Activated CD8-positive, alpha-beta T cell treated with anti-CD3 and anti-CD28 coated beads, Interleukin-2, amount 10 ng/mL, durations not matched to agents 7 days and 5 days (primary cell): ENCODE measurements around the gene SLC25A22. TPM values are rescaled to one million over a fixed set of nuclear protein-coding genes. Genes with fewer than 3 reads are reported as not detected.
A peak's percentile ranks its signal among the peaks of the same experiment; 100 is the strongest.

Experiments
- ATAC-seq: fragments of 150-1000 bp; cut with Tn5 transposase; one replicate; pipeline ENCODE4 v1.10.0; 2021; ENCODE audit warnings: moderate library complexity
- CTCF ChIA-PET: fragments of 350-600 bp; sonication (Branson Sonifier 250); formaldehyde crosslinking; loops from one replicate; lab custom pipeline; 2021; ENCODE audit warnings: antibody characterized with exemption; lab: Charles Lee
- POLR2A ChIA-PET: fragments of 350-600 bp; sonication (Branson Sonifier 250); formaldehyde crosslinking; loops from one replicate; lab custom pipeline; 2021; ENCODE audit warnings: antibody characterized with exemption; lab: Charles Lee
- DNase-seq: peaks from one replicate; pipeline ENCODE4 v3.0.0-alpha.2; 2020
- H3K27ac Mint-ChIP-seq: one replicate; pipeline ENCODE4 v1.8.0; 2021; ENCODE audit warnings: mild to moderate bottlenecking, mixed read lengths
- H3K27me3 Mint-ChIP-seq: one replicate; pipeline ENCODE4 v1.8.0; 2021; ENCODE audit warnings: low read depth, mixed read lengths
- H3K36me3 Mint-ChIP-seq: one replicate; pipeline ENCODE4 v1.8.0; 2021; ENCODE audit warnings: low read depth, mixed read lengths
- H3K4me1 Mint-ChIP-seq: one replicate; pipeline ENCODE4 v1.8.0; 2021; ENCODE audit warnings: low read depth, mixed read lengths
- H3K4me3 Mint-ChIP-seq: one replicate; pipeline ENCODE4 v1.8.0; 2021; ENCODE audit warnings: mild to moderate bottlenecking, mixed read lengths
- H3K9me3 Mint-ChIP-seq: one replicate; pipeline ENCODE4 v1.8.0; 2022; ENCODE audit warnings: mixed read lengths; ENCODE audit not compliant: insufficient read depth
- total RNA-seq, 2 experiments: library from RNA; stranded (reverse); gene quantifications; one replicate each; pipeline ENCODE4 v1.2.3, GENCODE V29; 2021

Gene SLC25A22
- total RNA-seq, 2 experiments from 2014 or later = 51.2 to 56.4 TPM

DNA sequence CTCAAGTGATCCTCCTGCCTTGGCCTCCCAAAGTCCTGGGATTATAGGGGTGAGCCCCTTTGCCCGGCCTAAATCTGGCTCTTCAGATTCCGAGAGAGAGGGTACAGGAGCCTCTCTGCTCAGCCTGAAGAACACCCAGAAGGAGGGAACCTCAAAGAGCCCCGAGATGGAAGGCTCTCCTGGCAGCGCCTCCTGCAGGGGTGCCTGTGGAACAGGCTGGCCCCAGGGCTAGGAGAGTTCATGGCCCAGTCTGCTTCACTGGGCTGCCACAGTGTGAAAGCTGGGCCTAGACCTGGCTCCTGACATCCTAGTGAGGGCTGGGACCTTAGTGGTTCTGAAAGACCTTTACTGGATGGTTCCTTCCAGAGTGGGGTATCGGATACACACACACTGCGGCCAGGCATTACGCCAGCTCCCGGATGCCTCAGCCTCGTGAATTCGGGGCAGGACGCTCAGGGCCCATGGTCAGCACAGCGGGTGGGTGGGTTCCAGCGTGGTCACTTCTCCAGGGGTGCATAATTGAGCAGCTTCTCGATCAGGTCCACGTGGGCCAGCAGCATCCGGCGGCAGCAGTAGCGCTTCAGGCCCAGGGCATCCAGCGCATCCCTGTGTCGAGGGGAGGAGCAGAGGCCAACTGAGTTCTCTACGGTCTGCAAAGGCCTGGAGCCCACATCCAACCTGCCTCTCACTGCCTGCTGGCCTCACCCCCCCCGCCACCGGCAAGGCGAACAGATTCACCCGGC is 42.0 kb upstream of the SLC25A22 start:
- DNase-seq = no peak
- no peak overlapping the region for H3K27ac Mint-ChIP-seq
- CTCF ChIA-PET = interaction anchor here (2.1 kb wide), 1 partner anchor 8 kb away, joined by 8 read pairs; the partner anchor contains the start of gene CD151
- H3K4me1 Mint-ChIP-seq = peaks cover 31% of the 10 kb centered on the region
- peak overlapping the region; percentile 88 for H3K4me3 Mint-ChIP-seq
- H3K9me3 Mint-ChIP-seq = no peaks in the 10 kb centered on the region
- ATAC-seq = no peak
- POLR2A ChIA-PET = interaction anchor here (0.7 to 1.3 kb wide), 2 partner anchors 9 to 21 kb away, joined by 3 to 4 read pairs; partner anchors contain the start of gene PNPLA2
- H3K36me3 Mint-ChIP-seq = peaks cover 14% of the 10 kb centered on the region
- no peaks in the 10 kb centered on the region for H3K27me3 Mint-ChIP-seq

- ChIA-PET POLR2A (no interaction called here), CTCF (no interaction called here)
- no peak overlapping the region for H3K4me3 Mint-ChIP-seq
- H3K27me3 Mint-ChIP-seq = no peaks in the 10 kb centered on the region
- ATAC-seq (no peak), DNase-seq (no peak)
- H3K4me1 Mint-ChIP-seq = peaks cover 33% of the 10 kb centered on the region
- peaks cover 14% of the 10 kb centered on the region for H3K36me3 Mint-ChIP-seq
- no peak overlapping the region for H3K27ac Mint-ChIP-seq
- no peaks in the 10 kb centered on the region for H3K9me3 Mint-ChIP-seq
Observed at GRCh38 chr11:839280-839623, 41.2 kb upstream of the SLC25A22 start.

DNA sequence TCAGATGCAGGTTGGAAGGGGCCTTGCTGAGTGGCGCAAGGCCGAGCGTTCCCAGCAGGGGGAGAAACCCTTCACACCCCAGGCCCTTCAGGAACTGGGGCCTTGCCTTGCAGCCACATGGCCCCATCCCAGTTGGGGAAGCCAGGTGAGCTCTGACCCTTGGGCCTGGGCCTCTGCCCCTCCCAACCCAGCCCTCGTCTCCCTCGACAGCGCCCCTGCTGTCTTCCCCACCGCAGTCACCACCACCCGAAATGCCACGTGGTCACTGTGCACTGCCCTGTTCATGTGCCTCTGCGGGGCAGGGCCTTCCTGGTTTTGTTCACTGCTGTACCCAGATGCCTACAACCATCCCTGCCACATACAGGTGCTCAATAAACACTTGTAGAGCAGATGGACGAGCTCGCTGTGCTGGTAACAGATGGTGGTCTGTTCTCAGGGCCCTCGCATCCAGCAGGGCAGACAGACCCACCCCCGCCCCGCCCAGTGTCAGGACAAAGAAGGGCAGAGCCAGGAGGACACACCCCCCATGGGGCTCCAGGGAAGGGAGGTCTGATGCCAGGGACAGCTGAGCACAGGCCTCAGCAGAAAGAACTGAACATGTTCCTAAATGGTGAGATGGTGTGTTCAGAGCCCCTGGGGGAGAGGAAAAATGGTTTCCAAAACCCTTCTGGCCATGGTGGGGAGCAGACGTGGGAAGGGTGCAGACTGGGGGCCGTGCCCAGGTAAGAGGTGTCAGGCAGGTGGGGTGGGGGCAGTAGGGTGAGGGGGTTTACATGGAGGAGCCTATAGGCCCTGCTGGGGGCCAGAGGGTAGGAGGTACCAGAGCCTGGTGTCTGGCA is 40.6 kb upstream of the SLC25A22 start:
- no peaks in the 10 kb centered on the region for H3K27me3 Mint-ChIP-seq
- ATAC-seq (no peak), DNase-seq (no peak)
- CTCF ChIA-PET = no interaction called here
- H3K9me3 Mint-ChIP-seq = no peaks in the 10 kb centered on the region
- H3K27ac Mint-ChIP-seq = no peak overlapping the region
- H3K4me3 Mint-ChIP-seq = no peak overlapping the region
- H3K36me3 Mint-ChIP-seq = peaks cover 14% of the 10 kb centered on the region
- POLR2A ChIA-PET = no interaction called here
- peaks cover 34% of the 10 kb centered on the region for H3K4me1 Mint-ChIP-seq

- ChIA-PET CTCF (no interaction called here), POLR2A (no interaction called here)
- H3K4me1 Mint-ChIP-seq = peaks cover 32% of the 10 kb centered on the region
- no peak for DNase-seq
- no peak overlapping the region for H3K27ac Mint-ChIP-seq
- H3K36me3 Mint-ChIP-seq = peaks cover 14% of the 10 kb centered on the region
- H3K9me3 Mint-ChIP-seq = no peaks in the 10 kb centered on the region
- no peaks in the 10 kb centered on the region for H3K27me3 Mint-ChIP-seq
- H3K4me3 Mint-ChIP-seq = no peak overlapping the region
- no peak for ATAC-seq
Observed at GRCh38 chr11:837990-838307, 39.9 kb upstream of the SLC25A22 start.

- Mint-ChIP-seq H3K27ac (no peak overlapping the region), H3K27me3 (peaks cover under 1% of the 10 kb centered on the region), H3K4me3 (no peak overlapping the region), H3K4me1 (peaks cover 32% of the 10 kb centered on the region), H3K9me3 (no peaks in the 10 kb centered on the region), H3K36me3 (peaks cover 14% of the 10 kb centered on the region)
- ATAC-seq (no peak), DNase-seq (no peak)
- ChIA-PET POLR2A (interaction anchor here (0.6 kb wide), 1 partner anchor 866 kb away, joined by 3 read pairs; no protein-coding TSS in a partner anchor), CTCF (no interaction called here)
Observed at GRCh38 chr11:837189-837989, 39.3 kb upstream of the SLC25A22 start.

GRCh38 chr11:836700-837099 is 38.6 kb upstream of the SLC25A22 start:
- ATAC-seq = no peak
- CTCF ChIA-PET = no interaction called here
- Mint-ChIP-seq H3K36me3 (peaks cover 14% of the 10 kb centered on the region), H3K27me3 (peaks cover 8% of the 10 kb centered on the region), H3K27ac (no peak overlapping the region), H3K4me1 (peaks cover 34% of the 10 kb centered on the region), H3K9me3 (no peaks in the 10 kb centered on the region), H3K4me3 (no peak overlapping the region)
- no peak for DNase-seq
- POLR2A ChIA-PET = interaction anchor here (0.6 kb wide), 1 partner anchor 867 kb away, joined by 3 read pairs; no protein-coding TSS in a partner anchor

DNA sequence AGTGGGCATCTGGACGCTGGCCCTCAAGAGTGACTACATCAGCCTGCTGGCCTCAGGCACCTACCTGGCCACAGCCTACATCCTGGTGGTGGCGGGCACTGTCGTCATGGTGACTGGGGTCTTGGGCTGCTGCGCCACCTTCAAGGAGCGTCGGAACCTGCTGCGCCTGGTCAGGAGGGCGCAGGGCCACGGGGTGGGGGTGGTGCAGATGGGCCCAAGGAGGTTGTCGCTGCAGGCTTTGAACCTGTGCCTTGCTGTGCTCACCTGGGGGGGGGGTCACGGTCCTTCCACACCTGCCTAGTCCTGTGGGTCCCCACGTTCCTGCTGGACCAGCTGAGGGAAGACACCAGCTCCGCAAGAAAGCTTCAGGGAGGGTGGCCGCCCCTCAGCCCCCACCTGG is 38.2 kb upstream of the SLC25A22 start:
- H3K9me3 Mint-ChIP-seq = no peaks in the 10 kb centered on the region
- CTCF ChIA-PET = no interaction called here
- POLR2A ChIA-PET = no interaction called here

GRCh38 chr11:834371-835316 is 36.6 kb upstream of the SLC25A22 start:
- ATAC-seq (no peak), DNase-seq (no peak)
- Mint-ChIP-seq H3K36me3 (peaks cover 7% of the 10 kb centered on the region), H3K27me3 (peaks cover 18% of the 10 kb centered on the region), H3K4me1 (peaks cover 34% of the 10 kb centered on the region), H3K9me3 (no peaks in the 10 kb centered on the region), H3K27ac (no peak overlapping the region), H3K4me3 (no peak overlapping the region)
- ChIA-PET CTCF (no interaction called here), POLR2A (interaction anchor here (1.0 to 1.5 kb wide), 2 partner anchors 8 to 9 kb away, joined by 3 to 5 read pairs; partner anchors contain the start of gene TSPAN4)

More for the DNA sequence above, 38.2 kb upstream of the SLC25A22 start:
- no peak overlapping the region for H3K4me3 Mint-ChIP-seq
- DNase-seq (no peak), ATAC-seq (no peak)
- H3K36me3 Mint-ChIP-seq = peaks cover 14% of the 10 kb centered on the region
- peaks cover 36% of the 10 kb centered on the region for H3K4me1 Mint-ChIP-seq
- peaks cover 12% of the 10 kb centered on the region for H3K27me3 Mint-ChIP-seq
- H3K27ac Mint-ChIP-seq = no peak overlapping the region

- DNase-seq (no peak), ATAC-seq (no peak)
- Mint-ChIP-seq H3K27ac (no peak overlapping the region), H3K36me3 (peaks cover 5% of the 10 kb centered on the region), H3K4me1 (peaks cover 42% of the 10 kb centered on the region), H3K9me3 (no peaks in the 10 kb centered on the region), H3K4me3 (peak overlapping the region; percentile 42), H3K27me3 (peaks cover 24% of the 10 kb centered on the region)
- POLR2A ChIA-PET = interaction anchor here (1.0 to 1.5 kb wide), 2 partner anchors 9 to 10 kb away, joined by 3 to 5 read pairs; partner anchors contain the start of gene TSPAN4
- CTCF ChIA-PET = no interaction called here
Observed at GRCh38 chr11:833849-834311, 35.8 kb upstream of the SLC25A22 start.

DNA sequence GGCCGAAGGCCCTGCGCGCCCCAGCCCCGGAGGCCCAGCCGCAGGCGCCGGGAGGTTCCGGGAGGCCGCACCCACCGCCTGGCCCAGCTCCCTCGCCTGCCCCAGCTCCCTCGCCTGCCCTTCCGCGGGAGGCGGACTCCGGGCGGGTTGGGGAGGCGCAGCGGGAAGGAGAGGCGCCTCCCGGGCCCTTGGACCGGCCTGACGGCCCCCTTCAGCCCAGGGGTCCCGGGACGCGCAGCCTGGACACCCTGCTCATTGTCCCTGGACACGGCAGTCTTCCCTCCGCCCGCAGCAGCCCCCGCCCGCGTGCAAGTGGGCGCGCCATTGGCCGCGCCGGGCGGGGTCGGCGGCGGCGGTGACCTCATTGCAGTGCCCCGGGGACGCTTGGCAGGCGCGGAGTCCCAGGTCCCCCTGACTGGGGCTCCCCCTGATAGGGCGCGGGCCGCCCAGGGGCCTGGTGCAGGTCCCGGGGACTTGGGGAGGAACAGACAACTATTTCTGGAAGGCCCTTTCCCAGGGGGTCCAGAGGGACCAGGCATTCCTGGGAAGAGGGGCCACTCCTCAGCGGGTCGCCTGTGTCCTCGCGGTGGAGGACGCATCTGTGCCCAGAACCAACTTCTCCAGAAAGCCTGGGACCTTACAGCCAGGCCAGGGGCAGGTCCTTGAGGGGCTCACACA is 35.2 kb upstream of the SLC25A22 start:
- ChIA-PET POLR2A (interaction anchor here (0.8 to 6.0 kb wide), 3 partner anchors 10 to 14 kb away, joined by 3 to 31 read pairs (median 11); partner anchors contain the start of genes PNPLA2 and TSPAN4), CTCF (interaction anchor here (1.1 to 1.9 kb wide), 4 partner anchors 10 to 24 kb away, joined by 3 to 9 read pairs (median 4); partner anchors contain the start of genes RPLP2 and TSPAN4)
- no peak overlapping the region for H3K27ac Mint-ChIP-seq
- H3K4me3 Mint-ChIP-seq = peak overlapping the region; percentile 42
- peaks cover 30% of the 10 kb centered on the region for H3K27me3 Mint-ChIP-seq
- no peaks in the 10 kb centered on the region for H3K9me3 Mint-ChIP-seq
- peaks cover 48% of the 10 kb centered on the region for H3K4me1 Mint-ChIP-seq
- ATAC-seq (peak; percentile 36), DNase-seq (peak; percentile 43)
- H3K36me3 Mint-ChIP-seq = peaks cover 4% of the 10 kb centered on the region
